Measurements from ENCODE around the gene SV2B.

Gene SV2B

DNA sequence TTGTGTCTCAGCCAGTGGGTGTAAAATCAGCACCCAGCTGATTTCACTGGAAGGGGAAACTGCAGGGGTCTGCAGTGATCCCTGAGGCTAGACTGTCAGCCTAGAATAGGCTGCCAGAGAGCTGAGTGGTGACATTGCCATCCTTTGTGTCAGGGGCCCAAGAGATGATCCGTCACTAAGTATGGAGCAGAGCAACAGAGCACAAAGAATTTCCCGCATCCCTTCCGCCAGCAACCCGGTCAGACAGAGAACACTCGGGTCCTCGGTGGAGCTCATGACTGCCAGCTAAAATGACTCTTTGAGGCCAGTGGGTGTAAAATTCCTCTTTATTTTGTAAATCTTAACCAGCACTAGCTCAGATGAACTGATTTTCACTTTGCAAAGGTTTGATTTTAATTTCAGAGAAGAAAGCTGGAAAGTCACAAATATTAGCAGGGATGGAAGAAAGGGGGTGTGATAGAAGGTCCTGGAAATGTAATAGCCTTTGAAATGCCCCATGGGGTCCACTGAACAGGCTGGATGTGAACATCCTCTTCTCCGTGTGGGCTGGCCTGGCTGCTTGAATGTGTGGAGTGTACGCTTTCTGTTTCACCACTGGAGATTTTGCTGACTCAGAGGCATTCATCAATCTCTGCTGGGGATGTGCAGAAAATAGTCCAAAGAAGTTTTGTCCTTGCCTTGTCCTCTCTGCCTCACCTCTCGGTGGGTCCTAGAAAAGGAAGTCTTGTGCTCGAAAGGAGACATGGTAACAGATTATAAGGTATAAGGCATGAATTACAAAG, 138.8 kb downstream of the SV2B start:
- DNase-seq: no peak

DNA sequence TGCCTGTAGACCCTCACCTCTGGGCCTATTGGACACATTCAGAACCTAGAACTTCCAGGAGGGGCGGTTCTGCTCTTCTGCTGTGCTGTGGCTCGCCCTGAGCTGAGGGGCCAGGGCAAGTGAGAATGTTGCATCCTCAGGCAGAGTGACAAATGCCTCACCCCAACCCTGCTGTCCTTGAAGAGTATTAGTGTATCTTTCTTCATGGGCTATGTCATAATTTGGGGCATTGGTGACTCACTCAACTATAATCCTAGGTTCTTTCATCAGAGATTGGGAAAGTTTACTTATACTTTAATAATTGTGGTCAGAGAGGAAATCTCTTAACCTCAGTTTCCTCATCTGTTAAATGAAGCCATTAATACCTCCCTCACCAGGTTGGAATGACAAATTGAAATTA, 143.8 kb downstream of the SV2B start:
- no peak for DNase-seq

DNA sequence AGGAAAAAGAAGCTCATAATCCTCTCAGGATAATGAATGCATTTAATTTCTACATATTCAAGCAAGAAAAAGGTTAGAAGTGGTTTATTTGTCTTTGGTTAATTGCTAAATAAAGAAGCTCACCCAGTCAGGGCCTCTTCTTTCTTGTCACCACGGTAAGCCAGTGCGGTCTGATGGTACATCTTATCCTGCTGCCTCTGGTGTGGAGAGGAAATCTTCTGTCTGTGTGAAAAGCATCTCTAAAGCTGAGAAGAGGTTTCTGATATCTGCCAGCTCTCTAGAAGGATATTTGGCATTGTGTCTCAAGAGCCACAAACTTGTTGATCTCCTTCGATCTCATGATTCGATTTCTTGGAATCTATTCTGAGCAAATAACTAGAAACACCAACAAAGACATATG, 144.9 kb downstream of the SV2B start:
- DNase-seq: no peak

DNA sequence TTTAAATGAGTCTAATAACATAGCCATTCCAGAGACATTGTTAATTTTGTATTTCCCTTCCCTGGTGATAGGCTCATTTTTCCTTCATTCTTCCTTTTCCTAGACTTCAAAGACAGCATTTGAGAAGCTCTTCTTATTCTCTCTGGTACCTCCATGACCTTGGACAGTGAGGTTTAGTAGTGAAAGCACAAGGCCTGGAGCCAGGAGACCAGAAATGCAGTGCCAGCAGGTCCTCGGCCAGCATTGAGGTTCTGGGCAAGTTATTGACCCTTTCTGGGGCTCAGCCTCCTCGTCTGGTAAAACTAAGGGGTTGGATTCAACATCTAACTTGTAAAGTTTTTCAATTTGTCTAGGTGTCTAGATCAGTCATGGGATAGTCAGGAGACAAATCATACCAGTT, 146.9 kb downstream of the SV2B start:
- no peak for DNase-seq

DNA sequence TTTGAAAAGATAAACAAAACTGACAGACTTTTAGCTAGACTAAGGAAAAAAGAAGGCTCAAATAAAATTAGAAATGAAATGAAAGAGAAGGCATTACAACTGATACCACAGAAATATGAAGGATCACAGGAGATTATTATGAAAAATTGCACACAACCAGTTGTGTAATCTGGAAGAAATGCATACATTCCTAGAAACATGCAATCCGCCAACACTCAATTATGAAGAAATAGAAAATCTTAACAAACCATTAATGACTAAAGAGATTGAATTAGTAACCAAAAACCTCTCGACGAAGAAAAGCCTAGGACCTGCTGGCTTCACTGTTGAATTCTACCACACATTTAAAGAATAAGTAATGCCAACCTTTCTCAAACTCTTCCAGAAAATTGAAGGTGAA, 149.5 kb downstream of the SV2B start:
- DNase-seq: no peak

DNA sequence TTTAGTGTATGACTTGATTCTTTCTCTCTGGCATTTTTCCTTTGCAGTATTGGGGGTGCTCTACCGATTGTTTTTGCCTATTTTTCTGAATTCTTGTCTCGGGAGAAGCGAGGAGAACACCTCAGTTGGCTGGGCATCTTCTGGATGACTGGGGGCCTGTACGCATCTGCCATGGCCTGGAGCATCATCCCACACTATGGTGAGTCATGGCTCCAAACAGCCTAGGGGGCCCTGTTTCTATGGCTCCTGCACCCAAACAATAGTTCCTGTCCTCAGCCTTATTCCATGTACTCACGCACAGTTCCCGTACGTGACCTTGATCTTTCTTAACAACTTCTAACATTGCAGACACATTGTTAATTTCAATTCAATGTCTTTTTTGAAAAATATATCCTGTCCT, 152.3 kb downstream of the SV2B start:
- DNase-seq: no peak

DNA sequence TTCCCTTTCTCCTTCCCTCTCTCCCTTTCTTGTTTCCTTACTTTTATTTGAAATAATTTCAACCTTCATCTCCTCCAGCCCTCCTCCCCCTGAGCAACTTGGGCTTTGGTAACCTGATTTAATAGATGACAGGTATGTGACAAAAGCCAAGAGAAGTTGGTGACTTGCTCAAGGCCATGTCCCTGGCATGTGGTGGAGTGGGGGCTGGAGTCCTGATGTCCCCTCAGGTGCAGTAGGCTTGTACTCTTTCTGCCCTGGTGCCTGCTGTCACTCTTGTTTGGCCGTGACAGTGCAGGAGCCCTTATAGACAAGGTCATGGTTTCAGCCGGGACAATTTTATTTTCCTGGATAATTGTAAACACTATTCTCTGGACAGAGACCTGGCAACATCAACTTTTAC, 152.7 kb downstream of the SV2B start:
- DNase-seq: no peak

DNA sequence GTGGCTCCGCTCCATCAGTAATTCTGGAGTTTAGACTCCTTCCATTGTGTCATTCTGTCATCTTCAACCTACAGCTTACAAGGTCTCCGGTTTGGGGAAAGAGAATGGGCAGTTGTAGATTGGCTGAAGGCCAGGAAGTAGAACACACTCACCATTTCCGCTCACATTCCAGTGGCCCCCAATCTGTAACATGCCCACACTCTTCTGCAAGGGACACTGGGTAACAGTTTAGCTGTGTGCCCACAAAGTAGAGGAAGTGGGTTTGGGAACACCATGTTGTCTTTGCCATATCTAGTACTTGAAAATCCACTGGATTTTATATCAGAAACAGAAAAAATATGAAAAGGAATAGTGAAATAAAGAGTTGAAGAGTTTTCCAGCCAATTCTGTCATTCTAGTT, 153.5 kb downstream of the SV2B start:
- no peak for DNase-seq

DNA sequence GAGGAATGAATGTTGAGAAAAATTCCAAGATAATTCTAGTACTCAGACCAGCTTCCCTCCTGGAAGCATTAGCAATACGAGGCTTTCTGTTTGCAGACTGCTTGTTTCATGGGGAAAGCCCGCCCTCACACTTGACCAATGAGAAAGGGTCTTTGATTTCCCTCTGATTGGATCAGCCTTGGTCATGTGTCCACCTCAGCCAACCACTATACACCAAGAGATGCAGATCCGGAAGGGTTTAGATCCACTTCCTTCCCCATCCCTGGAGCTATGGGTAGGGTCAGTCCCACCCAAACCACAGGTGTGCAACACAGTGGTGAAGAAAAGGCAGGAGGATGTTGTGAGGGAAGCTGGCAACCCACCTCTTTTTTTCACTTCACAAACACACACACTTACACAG, 154.7 kb downstream of the SV2B start:
- no peak for DNase-seq

DNA sequence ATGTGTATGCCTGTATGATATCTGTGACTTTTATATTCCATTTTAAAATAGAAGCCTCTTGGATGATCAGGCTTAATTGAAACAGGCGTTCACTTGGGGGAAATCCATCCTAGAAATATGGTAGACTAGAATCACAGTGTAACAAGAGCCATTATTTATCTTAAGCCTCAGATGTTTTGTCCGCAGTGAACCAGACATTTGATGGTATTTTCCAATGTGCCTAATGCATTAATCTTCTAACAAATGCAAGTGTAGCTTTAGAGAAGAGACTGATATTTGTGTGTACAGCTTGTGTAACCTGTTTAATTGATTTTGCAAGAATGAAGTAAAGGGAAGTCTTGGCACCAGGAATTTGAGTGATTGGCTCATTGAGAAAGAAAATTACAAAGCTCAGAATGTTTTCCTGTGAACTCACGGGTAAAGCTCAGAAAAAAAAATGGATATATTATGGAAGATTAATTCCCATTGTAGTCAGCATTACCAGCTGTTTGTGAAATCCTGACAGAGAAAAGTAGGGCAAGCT, 155.7 kb downstream of the SV2B start:
- peak; percentile 5 for DNase-seq

DNA sequence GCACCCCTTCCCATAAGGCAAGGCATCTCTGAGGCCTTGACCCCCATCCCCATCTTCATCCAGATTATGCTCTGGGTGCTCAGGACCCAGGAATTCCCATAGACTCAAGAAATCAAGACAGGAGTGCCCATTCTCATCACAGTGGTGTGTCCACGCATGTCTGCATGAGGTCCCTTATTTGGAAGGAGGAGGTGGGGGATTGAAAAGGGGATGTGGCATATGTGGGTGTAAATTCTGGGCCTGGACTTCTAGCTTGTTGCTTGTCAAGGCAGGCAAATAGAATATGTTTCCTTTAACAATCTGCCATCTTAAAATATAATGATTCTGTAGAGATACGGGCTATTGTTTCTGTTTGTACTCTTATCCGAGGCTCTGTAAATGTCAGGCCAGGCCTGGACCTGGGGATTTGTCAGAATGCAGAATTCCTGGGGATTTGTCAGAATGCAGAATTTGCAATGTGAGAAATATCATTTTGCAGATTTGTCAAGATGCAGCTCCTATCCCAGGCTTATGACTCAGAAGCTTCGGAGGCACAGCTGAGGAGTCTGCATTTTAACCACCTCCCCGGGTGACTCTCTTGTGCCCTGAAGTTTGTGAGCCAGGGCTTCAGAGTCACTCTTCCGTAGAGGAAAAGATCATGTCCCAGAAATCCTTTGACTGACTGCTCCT, 157.8 kb downstream of the SV2B start:
- no peak for DNase-seq

DNA sequence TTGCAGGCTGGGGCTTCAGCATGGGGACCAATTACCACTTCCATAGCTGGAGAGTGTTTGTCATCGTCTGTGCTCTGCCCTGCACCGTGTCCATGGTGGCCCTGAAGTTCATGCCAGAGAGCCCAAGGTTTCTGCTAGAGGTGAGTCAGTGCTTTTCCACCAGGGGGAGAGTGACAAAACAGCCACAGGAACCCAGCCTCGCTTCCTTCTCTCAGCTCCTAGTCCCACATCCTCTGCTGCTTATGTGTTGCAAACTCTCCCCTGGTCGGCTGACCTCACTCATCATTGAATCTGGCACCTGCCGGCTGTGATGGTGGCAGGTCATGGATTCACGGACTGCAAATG, 158.3 kb downstream of the SV2B start:
- no peak for DNase-seq

DNA sequence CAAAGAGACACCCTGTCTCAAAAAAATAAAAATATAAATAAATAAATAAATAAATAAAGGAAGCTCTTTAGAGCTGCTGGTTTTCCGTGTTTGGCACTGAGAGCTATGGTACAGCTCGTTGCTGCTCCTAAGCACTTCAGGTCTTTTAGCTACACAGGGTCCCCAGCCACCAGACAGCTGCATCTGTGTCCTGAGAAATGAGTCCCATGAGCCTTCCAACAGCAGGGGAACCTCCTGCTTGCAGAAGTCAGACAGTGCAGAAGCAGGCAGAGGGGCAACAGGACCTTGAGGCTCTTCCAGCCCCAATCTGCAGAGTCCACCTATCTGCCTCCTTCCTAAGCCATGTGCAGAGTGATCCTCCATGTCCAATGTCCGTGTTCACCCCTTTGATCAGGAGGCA, 159.0 kb downstream of the SV2B start:
- DNase-seq: no peak

DNA sequence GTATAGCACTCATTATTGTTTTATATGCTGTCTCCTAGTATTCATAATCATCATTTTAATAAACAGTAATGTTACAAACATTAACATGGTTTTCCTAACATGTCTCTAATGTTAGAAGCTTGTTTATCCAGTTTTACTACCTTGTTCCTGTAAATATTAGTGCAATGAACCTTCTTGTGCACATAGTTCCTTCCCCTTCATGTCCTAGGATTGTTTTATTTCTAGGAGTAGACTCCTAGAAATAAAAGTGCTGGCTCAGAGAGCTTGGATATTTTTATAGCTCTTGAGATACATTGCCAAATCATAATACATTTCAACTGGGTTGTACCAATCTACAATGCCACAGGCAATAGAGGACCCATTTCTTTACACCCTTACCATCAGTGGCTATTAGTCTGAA, 161.3 kb downstream of the SV2B start:
- DNase-seq: no peak

DNA sequence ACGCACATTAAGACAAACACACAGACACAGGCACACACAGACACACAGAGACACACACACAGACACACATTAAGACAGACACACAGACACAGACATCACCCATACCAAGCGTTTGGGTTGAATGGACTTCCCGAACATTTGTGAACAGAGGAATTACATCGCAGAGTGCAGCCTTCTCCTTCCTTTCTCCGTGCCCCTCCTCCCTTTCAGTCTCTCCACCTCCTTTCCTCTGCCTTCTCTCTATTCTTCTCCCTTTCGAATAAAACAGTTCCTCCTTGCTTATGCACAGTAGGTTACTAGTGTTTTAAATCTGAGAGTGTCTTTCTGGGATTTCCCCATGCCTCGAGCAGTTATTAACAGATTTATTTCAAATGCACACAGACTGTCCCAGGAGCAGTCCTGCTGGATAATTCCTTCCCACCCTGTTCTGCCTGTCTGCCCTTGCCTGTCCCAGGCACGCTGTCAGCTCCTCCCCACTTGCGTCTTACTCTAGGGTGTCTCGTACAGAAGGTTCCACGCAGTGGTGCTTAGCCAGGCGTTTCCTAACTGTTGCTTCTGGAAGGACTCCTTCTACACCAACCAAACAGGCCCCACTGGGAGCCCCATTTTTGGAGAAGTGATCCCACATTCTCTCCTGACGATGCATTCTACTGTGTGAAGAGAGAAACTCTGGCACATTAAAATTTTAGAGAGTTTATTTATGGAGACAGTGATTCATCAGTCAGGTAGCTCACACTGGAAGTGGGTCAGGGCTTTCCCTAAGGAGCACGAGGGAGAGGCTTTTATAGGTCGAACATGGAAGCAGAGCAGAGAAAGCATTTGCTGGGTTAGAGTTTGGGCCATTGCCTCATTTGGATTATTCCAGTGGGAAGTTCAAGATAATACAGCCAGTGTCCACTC, 163.8 kb downstream of the SV2B start:
- no peak for DNase-seq

DNA sequence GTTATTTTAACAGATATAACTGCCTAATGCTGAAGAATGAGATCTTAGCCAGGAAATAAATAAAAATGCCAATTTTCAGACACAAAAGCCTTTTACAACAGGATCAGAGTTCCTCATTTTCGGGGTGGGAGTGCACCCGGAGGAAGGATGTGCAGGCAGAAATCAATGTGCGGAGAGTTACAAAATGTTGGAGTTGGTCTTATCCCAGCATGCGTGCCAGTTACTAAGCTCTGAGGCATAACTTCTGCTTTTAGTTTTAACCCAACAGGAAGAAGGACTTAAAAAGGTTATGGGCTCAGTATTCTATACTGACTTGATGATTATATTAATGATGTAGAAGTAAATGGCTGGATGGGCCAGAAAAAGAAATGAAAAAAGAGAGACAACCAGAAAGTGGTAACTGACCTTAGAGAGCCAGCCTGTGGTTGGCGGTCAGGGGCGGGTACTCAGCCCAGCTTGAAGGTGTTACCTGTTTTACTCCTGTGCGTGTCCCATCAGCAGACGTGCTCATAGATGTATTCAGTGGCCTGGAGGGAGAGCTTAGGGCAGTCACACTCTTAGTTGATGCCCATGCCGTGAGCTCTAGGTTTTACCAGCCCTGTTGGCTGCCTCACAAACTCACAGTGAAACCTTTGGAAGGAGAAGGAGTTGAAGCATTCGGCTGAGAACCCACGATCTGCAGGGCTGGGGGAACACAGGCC, 164.7 kb downstream of the SV2B start:
- no peak for DNase-seq

DNA sequence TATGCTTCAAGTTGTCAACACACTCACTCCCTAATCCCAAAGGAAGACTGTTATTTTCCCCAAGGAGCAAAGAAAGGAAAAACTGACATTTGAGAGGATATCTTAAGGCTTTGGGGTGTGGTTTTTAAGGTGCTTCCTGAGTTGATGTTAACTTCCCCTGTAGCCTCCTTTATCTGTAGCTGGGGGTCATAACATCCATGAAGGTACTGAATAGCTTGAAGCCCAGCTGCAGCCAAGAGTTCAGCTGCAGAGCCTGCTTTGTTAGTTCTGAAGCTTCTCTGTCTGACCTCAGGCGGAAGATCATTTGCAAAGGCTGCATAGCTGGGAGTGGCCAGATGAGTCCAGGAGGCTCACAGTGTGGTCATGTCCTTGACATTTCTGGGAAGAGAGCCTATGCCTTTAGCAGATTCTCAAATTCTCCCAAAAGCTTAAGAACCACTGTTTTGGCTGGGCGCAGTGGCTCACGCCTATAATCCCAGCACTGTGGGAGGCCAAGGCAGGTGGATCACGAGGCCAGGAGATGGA, 165.4 kb downstream of the SV2B start:
- no peak for DNase-seq

DNA sequence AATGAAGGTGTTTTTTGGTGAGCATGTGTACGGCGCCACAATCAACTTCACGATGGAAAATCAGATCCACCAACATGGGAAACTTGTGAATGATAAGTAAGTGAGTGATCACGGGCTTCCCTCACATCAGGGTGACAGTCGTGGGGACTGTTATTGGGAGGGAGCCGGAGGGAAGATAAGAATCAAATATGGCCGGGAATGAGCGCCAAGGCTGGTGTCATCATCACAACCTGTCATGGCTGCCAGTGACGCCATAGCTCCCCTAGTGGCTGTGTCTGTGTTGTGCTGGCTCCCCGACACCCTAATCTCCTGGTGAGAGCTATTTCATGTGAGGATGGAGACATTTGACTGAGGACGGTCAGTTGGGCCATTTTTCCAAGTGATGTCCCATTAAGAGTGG, 168.5 kb downstream of the SV2B start:
- no peak for DNase-seq

DNA sequence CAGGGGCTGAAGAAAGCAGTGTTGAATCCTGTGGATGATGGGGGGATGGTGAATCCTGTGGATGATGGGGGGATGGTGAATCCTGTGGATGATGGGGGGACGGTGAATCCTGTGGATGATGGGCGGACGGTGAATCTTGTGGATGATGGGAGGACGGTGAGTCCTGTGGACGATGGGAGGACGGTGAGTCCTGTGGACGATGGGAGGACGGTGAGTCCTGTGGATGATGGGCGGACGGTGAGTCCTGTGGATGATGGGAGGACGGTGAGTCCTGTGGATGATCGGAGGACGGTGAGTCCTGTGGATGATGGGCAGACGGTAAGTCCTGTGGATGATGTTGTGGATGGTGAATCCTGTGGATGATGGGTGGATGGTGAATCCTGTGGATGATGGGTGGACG, 170.7 kb downstream of the SV2B start:
- DNase-seq: no peak

DNA sequence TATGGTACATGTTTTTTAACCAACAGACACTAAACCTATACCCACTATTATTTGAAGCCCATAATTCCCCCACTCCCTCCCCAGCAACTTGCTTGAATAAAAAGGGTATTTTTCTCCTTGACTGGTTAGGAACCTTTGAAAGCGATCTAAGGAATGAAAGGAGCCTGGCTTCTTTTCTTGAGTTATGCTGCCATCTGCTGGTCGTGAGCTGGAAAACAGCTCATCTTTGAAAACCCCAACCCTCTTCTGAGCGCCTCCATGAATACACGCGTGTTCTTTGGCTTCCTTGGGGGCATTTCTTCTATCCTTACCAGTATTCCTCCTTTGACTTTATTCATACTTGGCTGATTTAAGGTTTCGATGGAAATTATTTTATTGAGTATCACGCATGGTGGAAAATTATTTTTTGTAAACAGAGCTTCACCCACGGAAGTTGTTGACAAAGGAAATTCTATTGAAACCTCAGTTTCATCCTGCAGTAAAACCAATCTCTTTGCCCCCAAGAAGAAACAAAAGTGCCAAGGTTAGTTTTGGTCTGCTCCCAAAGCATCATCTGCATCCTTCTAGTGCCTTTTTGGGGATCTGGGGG, 171.6 kb downstream of the SV2B start:
- DNase-seq: peak; percentile 62

DNA sequence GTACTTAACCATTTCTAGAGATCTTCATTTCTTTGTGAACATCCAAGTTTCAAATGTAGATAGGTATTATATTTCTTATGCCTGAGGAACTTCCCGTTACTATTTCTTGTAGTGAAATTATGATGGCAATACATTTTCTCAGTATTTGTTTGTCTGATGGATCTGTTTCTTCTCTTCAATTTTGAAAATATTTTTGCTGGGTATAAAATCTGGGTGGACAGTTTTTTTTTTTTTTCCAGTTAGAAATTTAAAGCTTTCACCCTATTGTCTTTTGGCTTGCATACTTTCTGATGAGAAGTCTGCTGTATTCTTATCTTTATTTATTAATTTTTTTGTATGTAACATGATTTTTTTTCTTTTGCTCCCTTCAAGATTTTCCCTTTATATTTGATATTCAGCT, 175.8 kb downstream of the SV2B start:
- no peak for DNase-seq

DNA sequence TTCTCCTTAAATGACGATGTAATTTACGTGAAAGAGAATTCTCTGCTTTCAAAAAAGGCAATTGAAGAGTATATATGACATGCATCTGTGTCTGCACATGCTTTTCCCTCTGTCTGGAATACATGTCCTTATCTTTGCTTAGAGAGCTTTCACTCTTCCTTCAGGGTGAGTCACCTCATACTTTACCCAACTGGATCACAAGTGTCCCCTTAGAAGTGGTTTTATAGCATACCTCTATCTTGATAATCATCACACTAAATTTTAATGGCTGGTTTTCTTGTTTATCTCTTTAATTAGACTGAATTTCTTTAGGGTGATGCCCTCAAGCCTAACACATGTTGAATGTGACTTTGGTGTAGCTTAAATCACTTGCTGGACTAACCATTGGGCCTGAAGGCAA, 178.9 kb downstream of the SV2B start:
- no peak for DNase-seq

Data from NCI-H2171 (cell line).